DLD1 (cell line): ENCODE data around the gene HEXIM1.

ENCODE experiments used
- in situ Hi-C: cut with HindIII; loops from 2 replicates; pipeline ENCODE4 v1.10.0; 2017; ENCODE audit warnings: low sequenced_read_pairs

HEXIM1 gene

GRCh38 chr17:45148183-45149036, at the start of gene HEXIM1:
TSS of gene HEXIM1 (plus strand) at chr17:45148475. CDS start at chr17:45149191, 716 bp downstream.
- in situ Hi-C loops = no loop called here

- in situ Hi-C loops = no loop called here
Observed at GRCh38 chr17:45098869-45099616, 49.2 kb upstream of the HEXIM1 start.

- in situ Hi-C loops = no loop called here
Observed at GRCh38 chr17:45101546-45101882, 46.8 kb upstream of the HEXIM1 start.

- in situ Hi-C loops = no loop called here
Observed at GRCh38 chr17:45101883-45102811, 46.1 kb upstream of the HEXIM1 start.

GRCh38 chr17:45102856-45103255, 45.4 kb upstream of the HEXIM1 start:
- in situ Hi-C loops = no loop called here

GRCh38 chr17:45103269-45103795, 44.9 kb upstream of the HEXIM1 start:
- in situ Hi-C loops = no loop called here

GRCh38 chr17:45104029-45104428, 44.2 kb upstream of the HEXIM1 start:
- in situ Hi-C loops = no loop called here

- in situ Hi-C loops = no loop called here
Observed at GRCh38 chr17:45104497-45104896, 43.8 kb upstream of the HEXIM1 start.

GRCh38 chr17:45104907-45105624, 43.2 kb upstream of the HEXIM1 start:
- in situ Hi-C loops = no loop called here

GRCh38 chr17:45106096-45106495, 42.2 kb upstream of the HEXIM1 start:
- in situ Hi-C loops = no loop called here

- in situ Hi-C loops = no loop called here
Observed at GRCh38 chr17:45106582-45106981, 41.7 kb upstream of the HEXIM1 start.

GRCh38 chr17:45107293-45108010, 40.8 kb upstream of the HEXIM1 start:
- in situ Hi-C loops = no loop called here

GRCh38 chr17:45108051-45108450, 40.2 kb upstream of the HEXIM1 start:
- in situ Hi-C loops = no loop called here

GRCh38 chr17:45108595-45109521, 39.4 kb upstream of the HEXIM1 start:
- in situ Hi-C loops = no loop called here

GRCh38 chr17:45110676-45111611, 37.3 kb upstream of the HEXIM1 start:
- in situ Hi-C loops = no loop called here

GRCh38 chr17:45111850-45112249, 36.4 kb upstream of the HEXIM1 start:
- in situ Hi-C loops = no loop called here
